PC-9 (cell line): Measurements from ENCODE around the gene CPB2. TPM values are rescaled to one million over a fixed set of nuclear protein-coding genes. Genes with fewer than 3 reads are reported as not detected.

ENCODE experiments used
- BruUV-seq: library from RNA; stranded (reverse); fragments of 400-500 nt; replicated peaks from 2 replicates; lab custom pipeline; 2021; lab: Mats Ljungman, UMichigan
- CTCF ChIA-PET: fragments of 300-600 bp; sonication (Branson Sonifier 250); formaldehyde crosslinking; loops from one replicate; lab custom pipeline; 2022; ENCODE audit warnings: antibody characterized with exemption; lab: Charles Lee
- POLR2A ChIA-PET: fragments of 300-600 bp; sonication (Branson Sonifier 250); formaldehyde crosslinking; loops from one replicate; lab custom pipeline; 2022; ENCODE audit warnings: antibody characterized with exemption; ENCODE audit not compliant: unreplicated experiment; lab: Charles Lee
- DNase-seq, 2 experiments: peaks; one replicate each; pipeline versions ENCODE4 v3.0.0 to v3.0.0-alpha.2; 2015 to 2022; ENCODE audit warnings: mixed read lengths in 1 of 2
- H2AFZ ChIP-seq: fragments of 200-600 bp; sonication (generic); 2 replicates; pipeline ENCODE4 v1.8.1; 2017; ENCODE audit warnings: antibody characterized with exemption
- H3F3A ChIP-seq: fragments of 200-600 bp; sonication (generic); 2 replicates; pipeline ENCODE4 v1.8.1; 2017; ENCODE audit warnings: antibody characterized with exemption, mild to moderate bottlenecking, low read depth; ENCODE audit not compliant: insufficient read depth
- H3K27ac ChIP-seq: fragments of 200-600 bp; sonication (generic); 2 replicates; pipeline ENCODE4 v1.6.1; 2016; ENCODE audit warnings: mixed run types
- H3K27me3 ChIP-seq: fragments of 200-600 bp; sonication (generic); 2 replicates; pipeline ENCODE4 v1.6.1; 2016; ENCODE audit warnings: low read depth, mixed run types; ENCODE audit not compliant: insufficient read depth
- H3K36me3 ChIP-seq: fragments of 200-600 bp; sonication (generic); 2 replicates; pipeline ENCODE4 v1.6.1; 2016; ENCODE audit warnings: low read depth, mixed run types
- H3K4me1 ChIP-seq: fragments of 200-600 bp; sonication (generic); replicated peaks from 2 replicates; pipeline ENCODE4 v1.6.1; 2016; ENCODE audit warnings: mixed run types; ENCODE audit not compliant: insufficient read depth
- H3K4me2 ChIP-seq: fragments of 200-600 bp; sonication (generic); 2 replicates; pipeline ENCODE4 v1.6.1; 2017; ENCODE audit warnings: mixed run types
- H3K4me3 ChIP-seq: fragments of 200-600 bp; sonication (generic); 2 replicates; pipeline ENCODE4 v1.6.1; 2016; ENCODE audit warnings: mixed run types
- H3K79me2 ChIP-seq: fragments of 200-600 bp; sonication (generic); 2 replicates; pipeline ENCODE4 v1.6.1; 2017; ENCODE audit warnings: low read depth, mixed run types
- H3K9me2 ChIP-seq: fragments of 200-600 bp; sonication (generic); 2 replicates; pipeline ENCODE4 v1.8.1; 2017; ENCODE audit warnings: mild to moderate bottlenecking; ENCODE audit not compliant: insufficient read depth
- H3K9me3 ChIP-seq: fragments of 200-600 bp; sonication (generic); 2 replicates; pipeline ENCODE4 v1.8.1; 2016; ENCODE audit warnings: low read depth; ENCODE audit not compliant: insufficient read depth
- H4K20me1 ChIP-seq: fragments of 200-600 bp; sonication (generic); 2 replicates; pipeline ENCODE4 v1.8.1; 2017; ENCODE audit not compliant: insufficient read depth
- EZH2 ChIP-seq: fragments of 200-600 bp; sonication (generic); IDR thresholded peaks from 2 replicates; pipeline ENCODE4 v1.8.0; 2017; ENCODE audit warnings: antibody characterized with exemption, low read depth
- intact Hi-C: fragments of 100-400 bp; cut with micrococcal nuclease; formaldehyde crosslinking; loops from one replicate; pipeline ENCODE4 v1.10.0; 2022; ENCODE audit not compliant: unreplicated experiment
- total RNA-seq: library from RNA; stranded (reverse); gene quantifications from 2 replicates; pipeline ENCODE4 v1.2.3, GENCODE V29; 2021
- TF ChIP-seq, protein P1 (sequence below): fragments of 200-600 bp; sonication (generic); conservative IDR thresholded peaks from 2 replicates; pipeline ENCODE4 v1.6.1; 2017; ENCODE audit warnings: mixed run types, antibody characterized with exemption, mild to moderate bottlenecking, moderate library complexity

The CPB2 gene
- total RNA-seq, 1 experiment from 2014 or later, result not detected

- intact Hi-C loops, result no loop called here
- POLR2A ChIA-PET, result no interaction called here
- no peak overlapping the region for H2AFZ ChIP-seq
- TF ChIP-seq, protein P1, sequence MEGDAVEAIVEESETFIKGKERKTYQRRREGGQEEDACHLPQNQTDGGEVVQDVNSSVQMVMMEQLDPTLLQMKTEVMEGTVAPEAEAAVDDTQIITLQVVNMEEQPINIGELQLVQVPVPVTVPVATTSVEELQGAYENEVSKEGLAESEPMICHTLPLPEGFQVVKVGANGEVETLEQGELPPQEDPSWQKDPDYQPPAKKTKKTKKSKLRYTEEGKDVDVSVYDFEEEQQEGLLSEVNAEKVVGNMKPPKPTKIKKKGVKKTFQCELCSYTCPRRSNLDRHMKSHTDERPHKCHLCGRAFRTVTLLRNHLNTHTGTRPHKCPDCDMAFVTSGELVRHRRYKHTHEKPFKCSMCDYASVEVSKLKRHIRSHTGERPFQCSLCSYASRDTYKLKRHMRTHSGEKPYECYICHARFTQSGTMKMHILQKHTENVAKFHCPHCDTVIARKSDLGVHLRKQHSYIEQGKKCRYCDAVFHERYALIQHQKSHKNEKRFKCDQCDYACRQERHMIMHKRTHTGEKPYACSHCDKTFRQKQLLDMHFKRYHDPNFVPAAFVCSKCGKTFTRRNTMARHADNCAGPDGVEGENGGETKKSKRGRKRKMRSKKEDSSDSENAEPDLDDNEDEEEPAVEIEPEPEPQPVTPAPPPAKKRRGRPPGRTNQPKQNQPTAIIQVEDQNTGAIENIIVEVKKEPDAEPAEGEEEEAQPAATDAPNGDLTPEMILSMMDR, result no peak
- no peak for TF ChIP-seq EZH2
- no peak overlapping the region for H3K4me3 ChIP-seq
- H3F3A ChIP-seq, result peaks cover 3% of the 10 kb centered on the region
- no TSS peak for BruUV-seq
- no peaks in the 10 kb centered on the region for H3K27me3 ChIP-seq
- no peaks in the 10 kb centered on the region for H3K9me3 ChIP-seq
- no peaks in the 10 kb centered on the region for H3K79me2 ChIP-seq
- CTCF ChIA-PET, result no interaction called here
- DNase-seq, result no peak
- no peaks in the 10 kb centered on the region for H4K20me1 ChIP-seq
- peaks cover 44% of the 10 kb centered on the region for H3K36me3 ChIP-seq
- H3K4me1 ChIP-seq, result no peaks in the 10 kb centered on the region
- no peak overlapping the region for H3K27ac ChIP-seq
- no peaks in the 10 kb centered on the region for H3K9me2 ChIP-seq
- no peak overlapping the region for H3K4me2 ChIP-seq
These were observed 41.1 kb upstream of the CPB2 start for GRCh38 chr13:46145950-46146349.

- Histone ChIP-seq H3F3A (peaks cover 3% of the 10 kb centered on the region), H3K9me3 (no peaks in the 10 kb centered on the region), H3K4me3 (no peak overlapping the region), H3K4me2 (no peak overlapping the region), H3K36me3 (peaks cover 49% of the 10 kb centered on the region), H3K9me2 (no peaks in the 10 kb centered on the region), H3K79me2 (no peaks in the 10 kb centered on the region), H4K20me1 (no peaks in the 10 kb centered on the region), H3K4me1 (no peaks in the 10 kb centered on the region), H2AFZ (no peak overlapping the region), H3K27ac (no peak overlapping the region), H3K27me3 (no peaks in the 10 kb centered on the region)
- no peak for TF ChIP-seq EZH2
- TF ChIP-seq, protein P1, result no peak
- BruUV-seq, result no TSS peak
- DNase-seq, result no peak
- intact Hi-C loops, result no loop called here
- ChIA-PET CTCF (no interaction called here), POLR2A (no interaction called here)
These were observed 40.3 kb upstream of the CPB2 start for GRCh38 chr13:46145135-46145534.

GRCh38 chr13:46143184-46143701 is 38.4 kb upstream of the CPB2 start:
- H3K27me3 ChIP-seq, result no peaks in the 10 kb centered on the region
- H3K4me1 ChIP-seq, result no peaks in the 10 kb centered on the region
- H3K4me3 ChIP-seq, result no peak overlapping the region
- TF ChIP-seq, protein P1, result no peak
- TF ChIP-seq EZH2, result no peak
- no peaks in the 10 kb centered on the region for H4K20me1 ChIP-seq
- H3K79me2 ChIP-seq, result no peaks in the 10 kb centered on the region
- H3K27ac ChIP-seq, result no peak overlapping the region
- DNase-seq, result no peak
- intact Hi-C loops, result no loop called here
- ChIA-PET POLR2A (no interaction called here), CTCF (no interaction called here)
- no peaks in the 10 kb centered on the region for H3K9me2 ChIP-seq
- H3K36me3 ChIP-seq, result peaks cover 50% of the 10 kb centered on the region
- no peak overlapping the region for H2AFZ ChIP-seq
- H3K4me2 ChIP-seq, result no peak overlapping the region
- H3K9me3 ChIP-seq, result no peaks in the 10 kb centered on the region
- BruUV-seq, result no TSS peak
- peaks cover 4% of the 10 kb centered on the region for H3F3A ChIP-seq
